Fibroblast of skin of abdomen (primary cell): Measurements from ENCODE around the gene HOXD8. TPM values are rescaled to one million over a fixed set of nuclear protein-coding genes. Genes with fewer than 3 reads are reported as not detected.
A peak's percentile ranks its signal among the peaks of the same experiment; 100 is the strongest.

Experiments used
- DNase-seq: peaks from one replicate; pipeline ENCODE4 v3.0.0-alpha.2; 2013
- polyA plus RNA-seq, 2 experiments: library from polyadenylated mRNA; unstranded; fragments of 120-200 nt; gene quantifications; one replicate each; pipeline ENCODE4 v1.2.1, GENCODE V29; 2013; ENCODE audit not compliant: insufficient read length in 2 of 2

Gene HOXD8
- polyA plus RNA-seq (2013, experiment 1 of 2; ENCODE audit: insufficient read length): 23.0 TPM
- polyA plus RNA-seq (2013, experiment 2 of 2; ENCODE audit: insufficient read length): 21.8 TPM

DNA sequence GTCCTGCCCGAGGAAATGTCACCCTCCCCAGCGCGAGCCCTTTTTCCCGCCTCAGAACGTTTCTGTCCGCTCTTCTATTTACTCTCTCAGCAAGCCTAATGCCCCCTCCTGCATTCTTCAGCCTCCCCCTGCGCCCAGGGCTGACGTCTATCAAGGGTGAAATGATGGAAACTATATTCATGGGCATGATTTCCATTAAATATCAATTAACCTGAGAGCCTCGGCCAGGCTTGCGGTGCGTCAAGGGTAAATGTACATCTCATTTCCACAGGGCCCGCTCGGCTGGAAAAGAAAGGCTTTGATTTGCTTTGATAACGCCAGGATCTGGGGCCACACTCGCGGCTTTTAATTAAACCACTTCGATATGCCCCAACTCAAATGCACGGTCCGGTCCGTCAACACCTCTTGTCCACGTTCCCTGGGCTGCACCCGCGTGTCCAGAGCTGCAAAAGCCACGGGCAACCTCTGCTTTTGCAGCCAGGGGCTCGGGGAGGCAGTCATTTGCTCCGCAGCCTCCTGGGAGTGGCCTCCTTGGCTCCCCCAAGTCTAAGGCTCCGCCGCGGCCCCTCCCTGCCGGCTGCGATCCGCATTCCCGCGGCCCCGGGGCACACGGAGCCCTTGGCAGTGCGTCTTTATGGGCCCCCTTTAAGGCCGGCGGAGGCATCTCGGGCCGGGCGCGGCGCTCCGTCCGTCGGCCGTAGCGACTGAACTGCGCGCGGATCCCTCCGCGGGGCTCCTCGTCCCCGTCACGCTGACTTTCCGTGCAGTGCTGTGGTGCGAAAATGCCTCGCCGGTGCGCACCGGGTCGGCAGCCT, at the start of gene HOXD8:
Gene HOXD8, plus strand, starts transcription at position 724 of the 815 bp plus-strand sequence. CDS start 662 bp downstream, outside the sequence.
- DNase-seq: peak; percentile 96

DNA sequence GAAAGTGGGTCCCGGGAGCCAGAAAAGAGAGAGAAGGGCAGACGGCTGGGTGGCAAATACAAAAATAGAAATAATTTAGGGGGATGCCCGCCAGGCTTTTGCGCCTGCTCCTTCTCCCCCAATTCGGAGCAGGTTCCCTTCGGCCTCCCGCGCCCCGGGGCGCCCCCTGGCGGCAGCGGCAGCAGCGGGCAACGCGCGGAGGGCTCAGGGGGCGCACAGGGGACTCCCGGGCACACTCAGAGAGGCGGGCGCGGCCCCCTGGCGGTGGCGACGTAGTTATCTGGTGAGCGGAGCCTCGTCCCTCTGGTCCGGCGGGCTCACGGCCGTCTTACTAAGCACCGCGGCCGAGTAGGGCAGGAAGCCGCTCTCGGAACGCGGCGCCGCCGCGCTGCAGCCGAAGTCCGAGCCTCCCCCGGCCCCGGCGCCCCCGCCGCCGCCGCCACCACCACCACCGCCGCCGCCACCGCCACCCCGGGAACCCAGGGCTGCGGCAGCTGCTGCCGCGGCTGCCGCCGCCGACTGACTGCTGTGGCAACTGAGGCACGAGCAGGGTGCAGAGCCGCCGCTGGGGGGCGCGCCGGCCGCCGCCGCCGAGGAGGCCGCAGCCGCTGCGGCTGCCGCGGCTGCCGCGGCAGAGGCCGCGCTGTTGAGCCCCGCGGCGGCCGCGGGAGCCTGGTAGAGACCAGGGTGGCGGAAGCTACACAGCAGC, 49.5 kb upstream of the HOXD8 start:
- peak; percentile 45 for DNase-seq

DNA sequence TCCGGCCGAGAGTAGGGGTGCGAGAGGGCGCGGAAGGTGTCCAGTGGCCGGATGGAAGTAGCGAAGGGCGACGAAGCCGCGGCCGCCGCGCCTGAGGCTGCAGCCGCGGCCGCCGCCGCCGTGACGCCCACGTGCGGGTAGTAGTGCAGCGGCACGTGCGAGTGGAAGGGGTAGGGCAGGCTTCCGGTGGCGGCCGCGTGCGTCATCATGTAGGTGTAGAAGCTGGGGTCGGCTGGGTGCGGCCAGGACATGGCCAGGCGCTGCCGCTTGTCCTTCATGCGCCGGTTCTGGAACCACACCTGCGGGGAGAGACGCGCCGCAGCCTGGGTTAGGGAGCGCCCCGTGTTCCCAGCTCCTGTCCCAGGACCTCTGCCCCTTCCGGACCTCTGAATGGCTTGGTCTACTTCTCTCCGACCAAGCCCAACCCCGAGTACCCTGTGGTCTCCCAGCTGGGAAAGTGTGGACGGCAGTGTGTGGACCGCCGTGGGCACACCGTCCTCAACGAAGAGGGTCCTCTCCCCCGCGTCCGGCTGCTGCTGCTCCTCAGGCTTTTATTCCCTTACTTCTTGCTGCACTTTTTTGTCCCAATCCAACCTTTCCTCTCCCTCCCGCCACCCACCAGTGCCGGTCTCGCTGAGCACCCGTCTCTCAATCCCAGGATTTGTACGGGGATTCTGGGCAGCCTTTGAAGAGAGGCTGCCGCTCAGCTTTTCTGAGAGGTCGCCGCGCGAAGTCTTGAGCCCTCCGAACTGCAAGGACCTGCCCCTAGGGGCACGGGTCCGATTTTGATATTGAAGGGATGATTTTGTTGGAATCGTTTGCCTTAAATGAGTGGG, 48.7 kb upstream of the HOXD8 start:
- DNase-seq: no peak

DNA sequence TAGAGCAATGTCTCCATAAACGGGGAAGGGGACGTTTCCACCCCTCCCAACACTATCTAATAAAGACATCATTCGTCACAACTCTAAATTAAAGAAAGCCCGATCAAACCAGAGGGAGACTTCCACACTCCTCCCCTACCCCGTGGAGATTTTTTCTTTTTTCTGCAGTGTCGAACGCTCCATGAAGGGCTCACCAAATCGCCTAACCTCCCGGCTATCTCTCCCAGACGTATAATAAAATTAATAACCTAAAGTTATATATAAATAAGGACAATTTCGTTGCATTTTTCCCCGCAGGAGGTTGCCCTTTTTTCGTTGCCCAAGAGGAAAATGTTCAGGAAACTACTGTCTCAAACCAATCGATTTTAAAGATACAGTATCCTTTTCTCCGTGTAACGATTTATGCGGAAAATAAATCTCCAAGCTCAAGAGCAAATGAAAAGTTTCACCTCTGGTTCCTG, 48.1 kb upstream of the HOXD8 start:
- no peak for DNase-seq

DNA sequence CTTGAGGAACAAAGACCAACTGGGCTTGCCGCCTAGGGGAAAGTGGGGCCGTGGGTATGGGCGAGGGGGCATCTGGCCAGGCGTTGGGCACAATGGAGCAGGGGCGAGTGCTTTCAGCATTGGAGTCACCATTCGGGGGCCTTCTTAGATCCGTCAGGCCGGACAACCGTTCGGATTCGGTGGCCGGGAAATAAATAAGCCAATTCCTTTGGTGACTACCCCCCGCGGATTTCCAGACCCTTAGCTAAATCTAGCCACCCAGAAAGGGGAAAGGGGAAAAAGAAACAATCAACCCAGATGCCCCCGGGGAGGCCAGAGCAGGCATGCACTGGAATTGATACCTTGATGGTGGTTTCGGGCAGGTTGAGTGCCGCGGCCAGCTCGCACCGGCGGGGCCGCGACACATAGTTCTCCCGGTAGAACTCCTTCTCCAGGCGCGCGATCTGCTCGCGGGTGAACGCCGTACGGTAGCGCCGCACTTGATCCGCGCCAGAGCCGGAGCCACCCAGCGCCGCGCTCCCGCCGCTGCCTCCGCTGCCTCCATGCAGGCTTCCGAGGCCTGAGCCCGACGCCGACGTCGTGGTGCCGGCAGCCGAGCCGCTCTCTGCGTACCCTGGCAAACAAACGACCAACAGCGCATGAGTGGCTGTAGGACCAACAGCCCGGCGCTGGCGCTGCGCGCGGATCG, 47.5 kb upstream of the HOXD8 start:
- DNase-seq: no peak

DNA sequence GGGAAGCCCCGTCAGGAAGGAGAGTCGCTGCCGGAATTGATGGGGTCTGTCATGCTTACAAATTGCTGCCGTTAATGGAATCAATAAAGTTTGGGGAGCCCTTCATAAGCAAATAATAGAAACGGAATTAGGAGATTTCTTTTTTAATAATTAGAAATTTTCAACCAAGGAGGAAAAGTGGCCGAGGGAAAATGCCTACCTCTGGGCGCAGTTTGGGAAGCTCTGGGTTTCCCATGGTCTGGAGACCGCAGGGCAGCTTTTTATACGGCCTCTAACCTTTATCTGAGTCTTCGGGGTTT, 47.0 kb upstream of the HOXD8 start:
- DNase-seq: no peak

DNA sequence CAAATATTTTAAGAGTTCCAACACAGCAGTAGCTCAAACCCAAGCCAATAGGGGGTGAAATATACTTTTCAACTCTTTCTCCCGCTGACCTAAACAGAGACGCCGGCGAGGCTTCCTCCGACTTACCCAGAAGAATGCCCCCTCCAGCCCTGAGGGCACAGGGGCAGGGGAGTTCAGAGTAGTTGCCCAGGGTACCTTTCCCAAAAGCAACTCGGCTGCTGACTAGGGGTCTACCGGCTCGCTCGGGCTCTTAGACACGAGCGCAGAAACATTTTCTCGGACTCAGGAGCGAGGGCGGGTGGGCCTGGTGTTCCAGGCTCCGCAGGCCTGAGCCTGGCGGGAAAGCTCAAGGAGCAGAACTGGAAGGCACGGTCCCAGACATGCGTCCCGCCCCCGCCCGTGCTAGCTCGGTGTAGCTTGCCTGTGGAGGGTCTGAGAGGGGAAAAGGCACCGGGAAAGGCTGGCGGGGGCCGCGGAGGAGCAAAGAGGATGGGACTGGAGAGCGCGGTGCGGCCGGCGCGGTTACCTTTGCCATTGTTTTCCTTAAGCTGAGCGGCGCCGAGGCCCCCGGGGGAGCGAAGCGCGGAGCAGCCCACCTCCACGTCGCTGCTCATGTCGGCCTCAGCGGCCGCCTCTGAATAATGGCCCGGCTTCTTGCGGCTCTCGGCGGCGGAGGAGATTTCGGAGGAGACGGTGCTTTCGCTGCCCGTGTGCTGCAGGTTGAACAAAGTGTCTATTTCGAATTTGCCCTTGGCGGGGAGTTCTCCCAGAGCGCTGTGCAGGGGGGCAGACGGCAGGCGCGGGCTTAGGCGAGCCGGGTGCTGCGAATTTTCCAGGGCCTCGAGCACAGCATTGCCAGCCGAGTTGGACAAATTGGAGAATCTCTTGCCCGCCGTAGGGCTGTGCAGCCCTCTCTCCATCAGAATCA, 46.4 kb upstream of the HOXD8 start:
- DNase-seq: no peak

DNA sequence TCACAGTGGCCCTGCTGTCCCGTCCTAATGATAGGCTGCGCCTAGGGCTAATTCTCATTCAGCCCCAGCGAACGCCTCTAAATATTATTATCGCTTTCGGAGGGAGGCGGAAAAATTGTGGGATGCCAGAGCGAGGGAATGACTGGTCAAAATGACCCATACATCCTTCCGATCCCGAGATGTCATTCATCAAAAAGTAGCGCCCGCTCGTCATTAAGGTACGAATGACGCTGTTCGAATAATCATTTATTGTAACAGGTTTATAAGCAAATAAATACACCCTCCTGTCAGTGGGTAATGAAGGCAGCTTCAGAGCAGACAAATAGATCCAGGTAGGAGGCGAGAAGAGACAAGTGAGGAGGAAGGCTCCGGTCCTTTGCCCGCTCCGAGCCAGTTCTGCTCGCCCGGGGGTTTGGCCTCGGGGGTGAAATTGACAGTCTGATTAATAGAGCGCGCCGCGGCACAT, 45.7 kb upstream of the HOXD8 start, which contains the start of gene EVX2:
Gene EVX2, minus strand, starts transcription at position 167 of the 466 bp plus-strand sequence. CDS start 186 bp downstream, outside the sequence.
- no peak for DNase-seq

DNA sequence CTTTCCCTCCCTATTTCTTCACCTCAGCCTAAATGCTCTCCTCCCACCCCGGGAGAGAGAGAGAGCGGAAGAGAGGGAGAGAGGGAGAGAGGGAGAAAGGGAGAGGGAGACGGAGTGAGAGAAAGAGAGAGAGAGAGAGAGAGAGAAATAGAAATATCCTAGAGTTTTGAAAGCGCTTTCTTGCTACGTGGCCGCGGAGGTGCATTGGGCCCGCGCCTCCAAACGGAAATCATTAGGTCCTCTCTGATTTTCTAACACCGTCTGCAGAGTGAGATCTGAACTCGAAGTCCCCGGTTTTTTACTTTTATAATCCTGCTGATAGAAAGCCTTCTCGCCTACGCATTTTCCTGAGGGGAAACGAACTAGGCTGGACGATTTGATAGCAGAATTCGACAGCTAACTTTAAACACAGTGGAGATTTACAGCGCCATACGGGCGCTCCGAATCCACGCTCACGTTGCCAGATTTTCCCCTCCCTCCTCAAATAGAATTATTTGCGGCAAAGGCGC, 44.8 kb upstream of the HOXD8 start:
- no peak for DNase-seq

DNA sequence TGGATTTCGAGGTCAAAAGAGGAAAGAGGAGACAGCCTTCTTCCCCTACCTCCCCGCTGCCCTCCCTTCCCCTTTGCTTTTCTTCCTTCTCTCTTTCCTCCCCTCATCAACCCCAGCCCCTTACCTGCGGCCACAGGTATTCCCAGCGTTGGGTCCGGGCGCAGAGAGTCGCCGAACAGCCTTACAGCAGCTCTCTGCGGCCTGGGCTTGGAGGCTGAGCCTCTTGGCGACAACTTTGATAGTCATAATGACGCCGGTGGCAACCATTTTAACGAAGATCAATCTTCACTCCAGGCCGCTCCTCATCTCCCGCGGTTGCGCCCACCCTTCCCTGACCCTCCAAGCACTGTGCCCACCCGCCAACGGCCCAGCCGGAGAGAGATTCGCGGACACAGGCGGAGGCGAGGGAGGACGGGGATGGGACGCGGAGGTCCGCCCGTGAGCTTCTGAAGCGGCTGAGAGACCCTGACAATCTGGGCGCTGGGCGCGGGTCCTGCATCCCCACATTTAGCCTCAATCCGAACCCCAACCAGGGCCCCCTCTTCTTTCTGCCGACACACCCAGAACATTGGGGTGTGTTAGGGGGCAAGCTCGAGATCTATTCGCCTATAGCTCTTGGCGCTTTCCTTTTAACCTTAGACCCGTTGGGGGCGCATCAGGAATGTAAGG, 44.3 kb upstream of the HOXD8 start:
- no peak for DNase-seq

DNA sequence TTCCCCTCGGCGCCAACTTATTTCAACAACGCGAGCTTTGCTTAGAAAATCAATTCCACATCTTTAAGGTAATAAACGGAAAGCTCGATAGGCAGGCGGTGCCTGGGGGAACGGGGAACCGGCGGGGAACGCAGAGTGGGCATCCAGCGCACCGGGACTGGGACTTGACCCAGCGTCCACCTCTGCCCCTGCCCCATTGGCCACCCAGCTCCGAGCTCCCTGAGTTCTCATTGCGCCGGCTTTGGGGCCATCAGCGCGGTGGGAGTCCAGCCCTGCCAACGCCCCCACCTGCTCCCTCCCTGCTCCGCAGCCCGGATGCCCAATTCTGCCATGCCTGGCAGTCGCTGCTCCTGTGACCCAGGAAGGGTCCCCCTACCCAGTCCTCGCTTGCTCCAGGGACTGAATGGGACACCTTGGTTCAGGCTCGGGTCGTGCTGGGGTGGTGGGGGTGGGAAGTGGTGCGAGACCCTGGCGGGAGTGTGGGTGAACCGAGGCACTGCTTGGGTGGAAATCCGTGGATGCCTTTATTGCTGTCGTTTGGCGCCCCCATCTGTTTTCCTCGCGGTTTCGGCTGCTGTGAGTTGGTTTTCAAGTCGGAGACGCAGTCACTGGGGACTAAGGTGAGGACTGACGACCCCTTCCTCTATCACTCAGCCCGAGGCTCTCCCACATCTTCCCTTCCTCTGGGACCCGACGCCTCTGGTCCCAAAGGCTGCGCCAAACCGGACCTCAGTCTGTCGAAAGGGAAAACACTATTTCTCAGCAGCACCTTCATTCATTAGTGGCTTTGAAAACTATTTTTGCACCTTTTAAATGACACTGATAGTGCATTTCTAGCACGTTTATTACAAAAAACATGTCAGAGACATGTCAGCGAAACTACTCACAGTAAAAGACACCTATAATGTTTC, 43.4 kb upstream of the HOXD8 start:
- DNase-seq: no peak

DNA sequence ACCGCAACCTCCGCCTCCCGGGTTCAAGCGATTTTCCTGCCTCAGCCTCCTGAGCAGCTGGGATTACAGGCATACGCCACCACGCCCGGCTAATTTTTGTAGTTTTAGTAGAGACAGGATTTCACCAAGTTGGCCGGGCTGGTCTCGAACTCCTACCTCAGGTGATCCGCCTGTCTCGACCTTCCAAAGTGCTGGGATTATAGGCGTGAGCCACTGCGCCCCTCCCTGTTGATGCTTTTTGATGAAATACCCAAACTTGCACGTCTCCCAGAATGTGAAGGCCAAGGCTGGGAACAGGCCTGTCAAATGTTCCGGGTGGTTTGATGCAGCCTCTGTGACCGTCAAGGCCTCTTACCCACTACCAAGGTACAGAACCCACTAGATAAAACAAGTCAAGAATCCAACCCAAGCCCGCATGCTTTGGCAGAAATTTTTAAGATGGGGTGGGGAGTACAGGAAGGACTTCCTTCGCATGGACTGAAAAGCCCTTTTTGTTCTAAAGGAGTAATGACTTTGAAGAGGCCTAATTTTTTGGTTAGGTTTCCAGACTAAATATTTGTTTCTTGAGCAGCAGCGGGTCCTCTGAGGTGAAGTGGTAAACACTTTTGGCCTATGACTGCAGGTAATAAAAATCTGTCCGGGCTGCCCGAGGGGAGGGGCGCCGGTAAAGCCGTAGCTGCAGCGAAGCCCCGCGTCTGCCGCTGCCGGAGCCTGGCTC, 42.0 kb upstream of the HOXD8 start:
- DNase-seq: no peak

DNA sequence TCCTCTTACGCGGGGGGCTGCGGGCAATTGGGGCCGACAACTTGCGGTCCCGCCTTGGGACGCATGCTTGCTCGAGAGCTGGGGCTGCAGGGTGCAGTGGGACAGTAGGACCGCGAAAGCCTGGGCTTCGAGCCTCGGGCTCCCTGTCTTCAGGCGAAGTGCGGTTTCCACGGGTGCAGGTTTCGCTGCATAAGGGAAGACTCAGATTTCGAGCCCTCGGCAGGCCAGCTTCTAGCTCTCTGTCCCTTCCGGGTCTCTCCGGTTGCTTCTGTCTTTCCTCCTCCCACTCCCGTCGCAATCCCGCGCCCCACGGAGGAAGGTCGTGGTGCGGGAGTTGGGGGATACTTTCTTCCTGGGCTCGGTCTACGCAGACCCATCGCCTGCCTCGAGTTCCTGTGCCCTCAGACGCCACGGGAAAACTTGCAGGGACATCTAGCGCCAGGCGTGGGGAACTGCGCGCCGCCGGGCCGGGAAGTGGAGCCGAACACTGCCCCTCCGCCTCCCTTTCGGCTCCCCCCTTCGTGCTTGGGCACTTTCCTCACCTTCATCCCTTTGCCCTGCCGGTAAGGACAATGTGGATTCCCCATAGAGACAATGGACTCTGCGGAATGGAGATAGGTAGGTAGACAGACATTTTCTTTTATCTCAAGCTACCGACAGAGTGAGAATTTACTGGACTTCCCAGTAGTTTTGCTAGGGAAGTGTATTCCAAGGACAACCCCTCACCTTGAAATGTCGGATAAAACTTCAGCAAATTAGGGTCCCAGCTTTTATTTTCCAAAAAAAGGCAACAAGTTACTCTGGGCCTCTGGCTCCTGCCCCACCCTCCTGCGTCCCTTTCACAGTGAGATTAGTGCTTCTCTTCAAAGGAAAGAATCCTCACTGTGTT, 41.2 kb upstream of the HOXD8 start:
- peak; percentile 45 for DNase-seq

DNA sequence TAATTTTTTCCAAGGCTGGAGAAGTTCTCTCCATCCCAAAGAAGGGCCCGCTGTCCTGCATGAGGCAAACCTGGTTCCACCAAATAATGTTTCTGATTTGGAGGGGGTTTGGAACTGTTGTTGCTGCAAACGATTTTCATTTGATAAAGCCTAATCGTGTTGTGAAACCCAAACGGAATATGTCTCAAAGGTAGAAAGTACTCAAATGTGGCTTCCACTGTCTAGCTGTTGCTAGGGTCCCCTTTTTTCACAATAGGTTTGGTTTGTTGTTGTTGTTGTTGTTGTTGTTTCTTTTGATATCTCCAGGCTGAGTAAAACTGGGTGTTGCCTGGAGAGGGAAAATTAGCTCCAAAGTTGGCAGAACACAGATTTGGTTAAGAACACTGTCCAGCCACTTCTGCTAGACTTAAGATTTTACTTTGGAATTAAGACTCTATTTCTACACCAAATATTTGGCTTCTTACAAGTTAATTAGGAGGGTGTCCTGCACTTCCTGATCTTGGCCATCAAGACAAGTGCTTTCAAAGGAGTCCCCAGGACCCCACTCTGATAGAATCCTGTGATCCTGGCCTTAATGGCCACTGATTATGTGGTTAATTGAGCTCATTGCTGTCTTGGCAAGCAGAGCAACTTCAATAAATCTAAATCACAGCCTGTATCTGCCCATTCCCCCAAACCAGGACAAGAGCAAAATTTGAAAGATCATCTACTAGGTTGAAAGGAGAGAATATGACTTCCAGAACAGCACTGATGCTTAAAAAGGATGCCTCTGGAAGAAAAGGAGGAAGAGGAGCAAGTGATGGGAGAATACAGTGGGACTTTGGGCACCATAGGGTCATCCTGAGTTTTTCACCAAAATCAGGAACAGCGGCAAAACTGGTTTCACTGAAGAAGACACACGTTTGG, 40.3 kb upstream of the HOXD8 start:
- DNase-seq: no peak

DNA sequence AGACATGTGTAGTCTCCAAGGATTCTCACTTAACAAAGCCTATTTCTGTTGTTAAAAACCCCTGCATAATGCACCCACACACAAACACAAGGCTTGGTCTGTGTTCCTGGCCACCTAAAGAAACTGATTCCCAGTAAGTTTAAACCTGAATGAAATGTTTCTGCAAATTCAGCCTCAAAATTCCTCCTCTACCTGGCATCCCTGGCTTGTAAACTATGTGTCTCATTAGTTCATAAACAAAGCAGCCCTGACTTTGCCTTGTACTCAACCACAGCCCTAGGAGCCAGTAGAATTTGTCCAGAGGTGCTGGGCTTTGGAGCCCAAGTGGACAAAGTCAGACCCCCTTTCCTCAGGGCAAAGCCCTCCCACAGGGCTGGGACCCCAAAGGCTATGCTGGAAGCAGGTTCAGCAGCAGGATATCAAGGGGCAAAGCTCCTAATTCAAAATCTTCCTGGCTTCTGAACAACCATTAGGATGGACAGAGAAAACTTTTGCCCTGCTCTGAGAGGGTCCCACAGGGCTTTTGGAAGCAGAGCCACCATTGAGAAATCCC, 39.6 kb upstream of the HOXD8 start:
- no peak for DNase-seq

DNA sequence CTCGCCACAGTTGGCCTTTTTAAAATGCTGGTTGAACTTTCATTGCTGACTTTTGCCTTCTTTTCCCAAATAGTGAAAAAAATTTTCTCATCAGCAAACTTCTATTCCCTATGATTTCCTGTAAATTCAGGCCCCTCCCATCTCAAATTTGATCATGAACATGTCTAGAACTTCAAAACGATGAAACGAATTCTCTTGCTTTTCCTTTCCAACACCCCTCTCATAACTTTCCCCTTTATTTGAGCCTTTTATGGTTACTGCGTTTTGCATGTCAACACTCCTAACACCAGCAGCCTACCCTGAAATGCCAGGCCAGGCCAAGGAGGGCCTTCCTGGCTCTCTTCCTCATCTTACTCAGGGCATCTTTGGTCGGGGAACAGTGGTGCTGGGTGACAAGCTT, 38.6 kb upstream of the HOXD8 start:
- no peak for DNase-seq
